ENCODE measurements around the gene DEPP1.

DEPP1 gene

DNA sequence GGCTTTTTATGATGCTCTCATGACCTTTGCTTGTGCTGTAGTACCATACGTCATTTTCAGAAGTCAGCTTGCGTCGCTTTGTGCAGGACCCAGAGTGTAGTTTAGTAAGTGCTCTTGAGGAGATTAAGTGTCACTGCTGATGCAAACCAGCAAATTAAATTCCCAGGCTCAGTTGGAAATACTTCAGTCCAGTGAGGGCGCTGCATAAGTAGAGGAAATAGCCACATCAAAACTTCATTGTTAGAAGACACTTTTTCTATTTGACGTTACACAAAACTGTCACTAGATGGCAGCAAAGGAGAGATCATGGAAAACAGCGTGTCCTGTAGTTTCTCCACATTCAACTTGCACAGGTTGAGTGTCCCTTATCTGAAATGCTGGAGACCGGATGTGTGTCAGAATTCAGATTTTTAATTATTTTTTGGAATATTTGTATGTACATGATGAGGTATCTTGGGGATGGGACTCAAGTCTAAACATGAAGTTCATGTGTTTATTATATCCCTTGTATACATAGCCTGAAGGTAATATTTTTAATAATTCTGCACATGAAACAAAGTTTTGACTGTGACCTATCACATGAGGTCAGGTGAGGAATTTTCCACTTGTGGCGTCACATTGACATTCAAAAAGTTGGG lies 30.0 kb upstream of the DEPP1 start:
- ChIA-PET POLR2A (no interaction called here), CTCF (interaction anchor here (0.6 to 1.6 kb wide), 10 partner anchors 10 to 265 kb away, joined by 3 to 11 read pairs (median 3); no protein-coding TSS in a partner anchor)
- no peaks in the 10 kb centered on the region for H3K4me1 ChIP-seq (ENCODE audit: control insufficient read depth, insufficient read depth, low read length)
- H3K27ac ChIP-seq (ENCODE audit: extremely low read depth, low read depth, low read length): no peak overlapping the region
- no peaks in the 10 kb centered on the region for H3K36me3 ChIP-seq (ENCODE audit: control insufficient read depth in 2 of 2, insufficient read depth in 1 of 2, low read length in 2 of 2)
- H3K9me3 ChIP-seq (ENCODE audit: control insufficient read depth, insufficient read depth, low read depth, low read length): no peaks in the 10 kb centered on the region
- H3K4me3 ChIP-seq (ENCODE audit: low read depth, low read length): no peak overlapping the region
- peak; percentile 99 for TF ChIP-seq ZNF654 (tag by site-specific recombination; IDR thresholded peaks at IDR 0.05; ENCODE audit: low read depth)
- 0 out of 2 replicates have a peak, but pooled peaks have one; percentile 20 for TF ChIP-seq ZNF10 (tag by site-specific recombination; IDR thresholded peaks at IDR 0.05)
- TF ChIP-seq ZNF2 (tag by site-specific recombination; IDR thresholded peaks at IDR 0.05): peak; percentile 48; the same call in 1 of the 2 replicates
- TF ChIP-seq IKZF3 (tag by site-specific recombination; IDR thresholded peaks at IDR 0.05): peak; percentile 65; the same call in 1 of the 2 replicates
- TF ChIP-seq OSR2 (tag by site-specific recombination; IDR thresholded peaks at IDR 0.05): peak; percentile 54; the same call in 1 of the 2 replicates
- TF ChIP-seq ZNF341 (tag by site-specific recombination; IDR thresholded peaks at IDR 0.05; ENCODE audit: low read depth): peak; percentile 35; the same call in 1 of the 2 replicates
- no peak for TF ChIP-seq ZNF555 (tag by site-specific recombination; conservative IDR thresholded peaks at IDR 0.05)
- TF ChIP-seq ZNF529 (tag by site-specific recombination; IDR thresholded peaks at IDR 0.05; ENCODE audit: insufficient replicate concordance): no peak
- TF ChIP-seq SP7 (tag by site-specific recombination; IDR thresholded peaks at IDR 0.05): 0 out of 2 replicates have a peak, but pooled peaks have one; percentile 19
- TF ChIP-seq ZEB2 (tag by site-specific recombination; IDR thresholded peaks at IDR 0.05): peak; percentile 50; the same call in 1 of the 2 replicates
- TF ChIP-seq ZNF501 (tag by site-specific recombination; IDR thresholded peaks at IDR 0.05): 0 out of 2 replicates have a peak, but pooled peaks have one; percentile 27
- no peak for TF ChIP-seq ZNF274 (IDR thresholded peaks at IDR 0.05; ENCODE audit: low read length)
- no peak for TF ChIP-seq ZNF274 (tag by site-specific recombination; IDR thresholded peaks at IDR 0.05; ENCODE audit: borderline replicate concordance)
- TF ChIP-seq ZNF335 (tag by site-specific recombination; conservative IDR thresholded peaks at IDR 0.05): peak; percentile 56
- TF ChIP-seq, protein P1, sequence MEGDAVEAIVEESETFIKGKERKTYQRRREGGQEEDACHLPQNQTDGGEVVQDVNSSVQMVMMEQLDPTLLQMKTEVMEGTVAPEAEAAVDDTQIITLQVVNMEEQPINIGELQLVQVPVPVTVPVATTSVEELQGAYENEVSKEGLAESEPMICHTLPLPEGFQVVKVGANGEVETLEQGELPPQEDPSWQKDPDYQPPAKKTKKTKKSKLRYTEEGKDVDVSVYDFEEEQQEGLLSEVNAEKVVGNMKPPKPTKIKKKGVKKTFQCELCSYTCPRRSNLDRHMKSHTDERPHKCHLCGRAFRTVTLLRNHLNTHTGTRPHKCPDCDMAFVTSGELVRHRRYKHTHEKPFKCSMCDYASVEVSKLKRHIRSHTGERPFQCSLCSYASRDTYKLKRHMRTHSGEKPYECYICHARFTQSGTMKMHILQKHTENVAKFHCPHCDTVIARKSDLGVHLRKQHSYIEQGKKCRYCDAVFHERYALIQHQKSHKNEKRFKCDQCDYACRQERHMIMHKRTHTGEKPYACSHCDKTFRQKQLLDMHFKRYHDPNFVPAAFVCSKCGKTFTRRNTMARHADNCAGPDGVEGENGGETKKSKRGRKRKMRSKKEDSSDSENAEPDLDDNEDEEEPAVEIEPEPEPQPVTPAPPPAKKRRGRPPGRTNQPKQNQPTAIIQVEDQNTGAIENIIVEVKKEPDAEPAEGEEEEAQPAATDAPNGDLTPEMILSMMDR (tag by site-specific recombination; IDR thresholded peaks at IDR 0.05): peak; percentile 88
- TF ChIP-seq ZBTB17 (tag by site-specific recombination; IDR thresholded peaks at IDR 0.05): peak; percentile 61; the same call in 1 of the 2 replicates
- TF ChIP-seq, protein P2, sequence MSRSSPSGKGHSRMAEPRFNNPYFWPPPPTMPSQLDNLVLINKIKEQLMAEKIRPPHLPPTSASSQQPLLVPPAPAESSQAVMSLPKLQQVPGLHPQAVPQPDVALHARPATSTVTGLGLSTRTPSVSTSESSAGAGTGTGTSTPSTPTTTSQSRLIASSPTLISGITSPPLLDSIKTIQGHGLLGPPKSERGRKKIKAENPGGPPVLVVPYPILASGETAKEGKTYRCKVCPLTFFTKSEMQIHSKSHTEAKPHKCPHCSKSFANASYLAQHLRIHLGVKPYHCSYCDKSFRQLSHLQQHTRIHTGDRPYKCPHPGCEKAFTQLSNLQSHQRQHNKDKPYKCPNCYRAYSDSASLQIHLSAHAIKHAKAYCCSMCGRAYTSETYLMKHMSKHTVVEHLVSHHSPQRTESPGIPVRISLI (tag by site-specific recombination; IDR thresholded peaks at IDR 0.05): peak; percentile 55; the same call in 1 of the 2 replicates
- TF ChIP-seq, protein P3, sequence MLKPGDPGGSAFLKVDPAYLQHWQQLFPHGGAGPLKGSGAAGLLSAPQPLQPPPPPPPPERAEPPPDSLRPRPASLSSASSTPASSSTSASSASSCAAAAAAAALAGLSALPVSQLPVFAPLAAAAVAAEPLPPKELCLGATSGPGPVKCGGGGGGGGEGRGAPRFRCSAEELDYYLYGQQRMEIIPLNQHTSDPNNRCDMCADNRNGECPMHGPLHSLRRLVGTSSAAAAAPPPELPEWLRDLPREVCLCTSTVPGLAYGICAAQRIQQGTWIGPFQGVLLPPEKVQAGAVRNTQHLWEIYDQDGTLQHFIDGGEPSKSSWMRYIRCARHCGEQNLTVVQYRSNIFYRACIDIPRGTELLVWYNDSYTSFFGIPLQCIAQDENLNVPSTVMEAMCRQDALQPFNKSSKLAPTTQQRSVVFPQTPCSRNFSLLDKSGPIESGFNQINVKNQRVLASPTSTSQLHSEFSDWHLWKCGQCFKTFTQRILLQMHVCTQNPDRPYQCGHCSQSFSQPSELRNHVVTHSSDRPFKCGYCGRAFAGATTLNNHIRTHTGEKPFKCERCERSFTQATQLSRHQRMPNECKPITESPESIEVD (tag by site-specific recombination; IDR thresholded peaks at IDR 0.05): peak; percentile 88
- peak; percentile 62; the same call in 1 of the 2 replicates for TF ChIP-seq TRIM28 (IDR thresholded peaks at IDR 0.05; ENCODE audit: borderline replicate concordance, low read length)
- peak; percentile 84 for TF ChIP-seq ZNF660 (tag by site-specific recombination; IDR thresholded peaks at IDR 0.05)
- TF ChIP-seq ZNF571 (tag by site-specific recombination; IDR thresholded peaks at IDR 0.05): no peak
- TF ChIP-seq, protein P4, sequence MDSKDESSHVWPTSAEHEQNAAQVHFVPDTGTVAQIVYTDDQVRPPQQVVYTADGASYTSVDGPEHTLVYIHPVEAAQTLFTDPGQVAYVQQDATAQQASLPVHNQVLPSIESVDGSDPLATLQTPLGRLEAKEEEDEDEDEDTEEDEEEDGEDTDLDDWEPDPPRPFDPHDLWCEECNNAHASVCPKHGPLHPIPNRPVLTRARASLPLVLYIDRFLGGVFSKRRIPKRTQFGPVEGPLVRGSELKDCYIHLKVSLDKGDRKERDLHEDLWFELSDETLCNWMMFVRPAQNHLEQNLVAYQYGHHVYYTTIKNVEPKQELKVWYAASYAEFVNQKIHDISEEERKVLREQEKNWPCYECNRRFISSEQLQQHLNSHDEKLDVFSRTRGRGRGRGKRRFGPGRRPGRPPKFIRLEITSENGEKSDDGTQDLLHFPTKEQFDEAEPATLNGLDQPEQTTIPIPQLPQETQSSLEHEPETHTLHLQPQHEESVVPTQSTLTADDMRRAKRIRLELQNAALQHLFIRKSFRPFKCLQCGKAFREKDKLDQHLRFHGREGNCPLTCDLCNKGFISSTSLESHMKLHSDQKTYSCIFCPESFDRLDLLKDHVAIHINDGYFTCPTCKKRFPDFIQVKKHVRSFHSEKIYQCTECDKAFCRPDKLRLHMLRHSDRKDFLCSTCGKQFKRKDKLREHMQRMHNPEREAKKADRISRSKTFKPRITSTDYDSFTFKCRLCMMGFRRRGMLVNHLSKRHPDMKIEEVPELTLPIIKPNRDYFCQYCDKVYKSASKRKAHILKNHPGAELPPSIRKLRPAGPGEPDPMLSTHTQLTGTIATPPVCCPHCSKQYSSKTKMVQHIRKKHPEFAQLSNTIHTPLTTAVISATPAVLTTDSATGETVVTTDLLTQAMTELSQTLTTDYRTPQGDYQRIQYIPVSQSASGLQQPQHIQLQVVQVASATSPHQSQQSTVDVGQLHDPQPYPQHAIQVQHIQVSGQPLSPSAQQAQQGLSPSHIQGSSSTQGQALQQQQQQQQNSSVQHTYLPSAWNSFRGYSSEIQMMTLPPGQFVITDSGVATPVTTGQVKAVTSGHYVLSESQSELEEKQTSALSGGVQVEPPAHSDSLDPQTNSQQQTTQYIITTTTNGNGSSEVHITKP (tag by site-specific recombination; IDR thresholded peaks at IDR 0.05): peak; percentile 26; the same call in 1 of the 2 replicates
- peak; percentile 86 for TF ChIP-seq ZNF629 (tag by site-specific recombination; IDR thresholded peaks at IDR 0.05)
- TF ChIP-seq, protein P5, sequence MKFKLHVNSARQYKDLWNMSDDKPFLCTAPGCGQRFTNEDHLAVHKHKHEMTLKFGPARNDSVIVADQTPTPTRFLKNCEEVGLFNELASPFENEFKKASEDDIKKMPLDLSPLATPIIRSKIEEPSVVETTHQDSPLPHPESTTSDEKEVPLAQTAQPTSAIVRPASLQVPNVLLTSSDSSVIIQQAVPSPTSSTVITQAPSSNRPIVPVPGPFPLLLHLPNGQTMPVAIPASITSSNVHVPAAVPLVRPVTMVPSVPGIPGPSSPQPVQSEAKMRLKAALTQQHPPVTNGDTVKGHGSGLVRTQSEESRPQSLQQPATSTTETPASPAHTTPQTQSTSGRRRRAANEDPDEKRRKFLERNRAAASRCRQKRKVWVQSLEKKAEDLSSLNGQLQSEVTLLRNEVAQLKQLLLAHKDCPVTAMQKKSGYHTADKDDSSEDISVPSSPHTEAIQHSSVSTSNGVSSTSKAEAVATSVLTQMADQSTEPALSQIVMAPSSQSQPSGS (tag by site-specific recombination; IDR thresholded peaks at IDR 0.05; ENCODE audit: low read depth): peak; percentile 89
- no peak for TF ChIP-seq ZNF391 (tag by site-specific recombination; IDR thresholded peaks at IDR 0.05; ENCODE audit: borderline replicate concordance, low read depth)
- TF ChIP-seq ZNF510 (tag by site-specific recombination; IDR thresholded peaks at IDR 0.05; ENCODE audit: insufficient replicate concordance): peak; percentile 59
- no peak for TF ChIP-seq ZNF558 (tag by site-specific recombination; IDR thresholded peaks at IDR 0.05)
- peak; percentile 65; the same call in 1 of the 2 replicates for TF ChIP-seq PRDM1 (tag by site-specific recombination; IDR thresholded peaks at IDR 0.05)
